ENCODE data around the gene QRSL1.
"Not testable (repeated sequence)": the region's sequence is repeated elsewhere in the genome, so short reads cannot be mapped to it uniquely, and the experiment has no call there.

Gene QRSL1

DNA sequence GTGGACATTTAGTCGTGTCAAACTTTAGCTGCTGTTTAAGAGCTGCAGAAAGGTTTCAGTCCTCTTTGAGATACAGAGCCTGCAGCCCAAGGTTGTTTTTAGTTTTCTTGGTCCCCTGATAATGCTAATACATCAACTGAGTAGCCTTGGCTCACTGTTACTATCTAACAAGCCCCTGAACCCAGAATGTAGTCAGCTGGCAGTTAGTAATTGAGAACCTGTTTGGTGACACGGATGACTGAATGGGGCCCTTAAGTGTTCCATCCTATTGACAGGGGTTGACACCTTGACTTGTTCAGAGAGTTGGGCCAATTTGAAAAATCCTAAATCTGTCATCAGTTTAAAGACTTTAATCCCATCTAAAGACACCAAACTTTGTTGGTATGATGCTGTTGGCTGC is 2.9 kb upstream of the QRSL1 start:
- no peak for DNase-seq

DNA sequence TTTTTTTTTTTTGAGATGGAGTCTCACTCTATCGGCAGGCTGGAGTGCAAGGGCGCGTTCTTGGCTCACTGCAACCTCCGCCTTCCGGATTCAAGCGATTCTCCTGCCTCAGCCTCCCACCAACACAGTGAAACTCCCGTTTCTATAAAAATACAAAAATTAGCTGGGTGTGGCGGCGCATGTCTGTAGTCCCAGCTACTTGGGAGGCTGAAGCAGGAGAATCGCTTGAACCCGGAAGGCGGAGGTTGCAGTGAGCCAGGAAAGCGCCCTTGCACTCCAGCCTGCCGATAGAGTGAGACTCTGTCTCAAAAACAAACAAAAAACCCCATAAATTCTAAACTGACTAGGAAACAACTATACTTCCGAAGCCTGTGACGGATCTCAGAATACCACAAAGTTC is 1.6 kb upstream of the QRSL1 start:
- not testable (repeated sequence) for DNase-seq

DNA sequence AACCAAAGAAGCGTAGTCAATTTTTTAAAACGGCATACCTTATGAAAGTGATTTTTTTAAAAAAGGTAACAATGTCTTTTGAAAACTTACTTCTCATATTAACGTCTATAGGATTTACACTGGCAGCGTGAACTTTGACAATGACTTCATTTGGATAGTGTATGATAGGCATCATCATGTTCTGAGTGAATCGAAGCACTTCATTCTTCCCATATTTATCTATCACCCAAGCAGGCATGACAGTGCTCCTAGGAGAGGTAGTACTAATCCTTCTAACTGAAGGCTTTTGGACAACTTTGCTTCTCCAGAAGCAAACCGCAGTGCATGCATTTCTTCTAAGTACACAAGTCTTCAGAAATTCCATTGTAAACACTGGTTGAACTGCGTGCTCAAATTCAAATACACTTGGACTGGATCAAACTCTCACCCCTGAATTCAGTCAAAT is 698 bp upstream of the QRSL1 start:
- no peak for DNase-seq

DNA sequence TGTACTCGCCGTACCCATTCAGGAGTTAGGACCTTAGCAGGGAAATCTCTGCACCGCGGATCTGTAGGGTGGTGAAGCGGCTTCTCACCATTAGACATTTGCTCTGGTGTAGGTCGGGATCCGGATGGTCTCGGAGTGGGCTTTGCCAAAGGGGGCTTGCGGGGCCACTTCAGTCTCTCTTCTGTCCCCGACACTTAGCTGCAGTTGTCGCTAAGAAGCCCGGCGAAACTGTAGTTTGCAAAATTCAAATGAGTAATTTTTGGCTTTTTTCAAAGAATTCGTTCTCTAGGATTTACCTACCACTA is 433 bp downstream of the QRSL1 start:
- DNase-seq, result no peak

DNA sequence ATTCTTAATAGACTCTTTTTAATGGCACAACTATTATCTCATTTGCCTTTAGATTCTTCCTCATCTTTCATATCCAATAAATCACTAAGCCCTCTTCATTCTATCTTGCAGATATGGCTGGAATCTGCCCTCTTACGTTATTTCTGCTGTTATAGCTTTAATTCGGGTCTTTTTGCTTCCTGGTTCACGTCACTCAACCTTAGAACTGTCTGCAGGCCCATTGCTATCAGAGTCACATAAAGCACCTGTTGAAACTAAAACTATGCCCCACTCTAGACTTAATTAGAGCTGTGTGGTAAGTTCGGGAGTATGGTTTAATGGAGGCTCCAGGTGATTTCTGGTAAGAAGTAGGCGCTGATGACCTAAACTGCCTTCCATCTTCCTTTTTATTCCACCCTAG is 988 bp downstream of the QRSL1 start:
- DNase-seq, result no peak

DNA sequence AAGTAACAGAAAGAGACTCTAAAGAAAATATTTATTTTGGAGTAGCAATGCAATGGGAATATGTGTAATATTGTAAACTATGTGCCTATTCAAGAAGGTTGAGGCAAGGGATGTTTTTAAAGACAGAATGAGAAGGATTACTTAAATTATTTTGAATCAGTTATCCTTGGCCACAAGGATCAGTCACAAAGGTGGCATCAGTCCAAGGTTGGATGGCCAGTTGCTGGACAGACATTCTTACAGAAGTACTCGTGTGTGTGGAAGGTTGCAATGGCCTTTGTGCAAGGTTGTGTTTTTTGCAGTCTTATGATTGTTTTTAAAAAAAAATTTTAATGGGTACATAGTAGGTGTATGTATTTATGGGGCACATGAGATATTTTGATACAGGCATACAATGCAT is 2.0 kb downstream of the QRSL1 start:
- DNase-seq, result no peak

DNA sequence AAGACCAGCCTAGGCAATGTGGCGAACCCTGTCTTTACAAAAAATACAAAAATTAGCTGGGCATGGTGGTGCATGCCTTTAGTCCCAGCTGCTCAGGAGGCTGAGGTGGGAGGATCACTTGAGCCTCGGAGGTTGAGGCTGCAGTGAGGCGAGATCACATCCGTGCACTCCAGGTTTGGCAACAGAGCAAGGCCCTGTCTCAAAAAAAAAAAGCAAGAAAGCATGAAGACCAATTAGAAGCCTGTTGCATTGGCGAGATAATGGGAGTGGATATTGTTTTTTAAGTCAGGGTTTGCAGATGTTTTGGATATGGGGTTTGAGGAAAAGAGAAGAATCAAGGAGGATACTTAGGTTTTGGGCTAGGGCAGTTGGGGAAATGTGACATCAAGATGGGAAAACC is 5.2 kb downstream of the QRSL1 start:
- DNase-seq, result no peak

DNA sequence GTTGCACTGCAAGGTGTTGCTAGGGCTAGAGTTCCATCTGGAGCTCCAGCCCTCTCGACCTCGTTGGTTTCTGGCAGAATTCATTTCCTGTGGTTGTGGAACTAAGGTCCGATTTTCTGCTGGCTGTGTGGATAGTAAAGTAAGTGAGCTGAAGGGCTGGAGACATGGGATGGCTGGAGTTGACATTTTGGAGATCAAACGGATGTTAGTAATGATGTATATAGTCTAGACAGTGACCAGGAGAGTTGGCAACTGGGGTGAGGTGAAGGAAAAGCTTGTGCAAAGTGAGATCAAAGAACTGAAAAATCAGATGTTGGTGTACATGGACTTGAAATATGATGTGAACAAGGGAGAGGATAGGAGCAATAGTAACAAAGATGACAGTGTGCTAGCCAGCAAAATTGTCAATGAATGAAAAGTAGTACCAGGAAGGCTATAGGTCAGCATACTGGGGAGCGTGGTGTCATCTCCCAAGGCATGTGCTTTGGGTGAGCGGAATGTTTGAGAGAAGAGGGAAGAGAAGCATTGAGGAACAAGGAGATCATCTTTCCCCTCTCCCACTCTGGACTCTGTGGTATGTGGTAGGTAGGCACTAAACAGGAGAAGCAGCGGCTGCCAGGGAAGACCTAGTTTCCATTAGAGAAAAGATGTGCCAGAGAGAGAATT is 7.8 kb downstream of the QRSL1 start:
- no peak for DNase-seq

DNA sequence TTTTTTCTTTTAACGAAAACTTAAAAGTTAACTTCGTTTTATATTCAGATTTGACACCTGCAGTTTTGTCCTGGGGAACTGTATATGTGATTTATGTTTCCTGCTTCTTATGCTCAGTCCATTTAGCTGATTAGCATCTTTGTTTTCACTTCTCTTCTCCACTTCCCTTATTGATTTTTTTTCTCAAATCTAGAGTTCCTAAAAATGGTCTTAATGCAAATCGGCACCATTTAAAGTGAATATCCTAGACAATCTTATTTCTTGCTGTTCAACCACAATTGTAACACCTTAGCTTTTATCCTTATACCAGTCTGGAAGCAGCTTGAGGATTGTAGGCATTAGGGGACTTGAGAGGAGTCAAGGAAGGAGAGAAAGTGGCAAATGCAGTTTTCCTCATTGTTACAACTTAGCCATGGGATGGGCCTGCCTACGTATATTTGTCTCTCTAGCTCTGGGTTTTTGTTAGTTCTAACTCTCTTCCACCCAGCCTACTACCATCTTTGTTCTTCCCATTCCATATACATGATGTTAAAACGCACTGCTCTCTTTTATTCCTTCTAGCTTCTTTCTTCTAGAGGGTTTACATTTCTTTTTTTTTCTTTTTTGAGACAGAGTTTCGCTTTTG is 8.5 kb downstream of the QRSL1 start:
- no peak for DNase-seq

DNA sequence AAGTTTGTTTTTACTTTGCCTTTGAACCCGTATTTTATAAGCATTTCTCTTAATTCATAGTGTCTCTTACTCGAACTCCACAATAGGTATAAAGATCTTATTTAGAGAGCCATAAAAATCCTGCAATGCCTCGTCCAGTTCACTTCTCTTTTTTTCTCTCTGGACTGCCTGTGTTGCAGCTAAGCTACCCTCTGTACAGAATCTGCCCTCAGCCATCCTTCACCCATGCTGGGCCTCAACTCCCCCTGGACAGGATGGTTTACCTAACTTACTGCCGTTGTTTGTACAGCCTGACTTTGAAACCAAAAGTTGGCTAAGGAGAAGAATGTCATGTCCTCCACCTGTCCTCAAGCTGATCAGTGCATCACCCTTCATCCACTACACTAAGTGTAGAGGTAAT is 10.4 kb downstream of the QRSL1 start:
- DNase-seq, result no peak

DNA sequence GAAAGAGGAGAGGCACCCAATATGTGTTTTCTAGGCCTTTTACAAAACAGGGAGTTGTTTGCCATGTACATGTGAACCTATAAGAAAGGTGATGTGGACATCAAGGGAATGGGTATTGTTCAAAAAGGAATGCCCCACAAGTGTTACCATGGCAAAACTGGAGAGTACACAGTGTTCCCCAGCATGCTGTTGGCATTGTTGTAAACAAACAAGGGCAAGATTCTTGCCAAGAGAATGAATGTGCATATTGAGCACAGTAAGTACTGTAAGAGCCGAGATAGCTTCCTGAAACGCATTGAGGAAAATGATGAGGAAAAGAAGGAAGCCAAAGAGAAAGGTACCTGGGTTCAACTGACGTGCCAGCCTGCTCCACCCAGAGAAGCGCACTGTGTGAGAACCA is 13.1 kb downstream of the QRSL1 start:
- DNase-seq, result no peak

DNA sequence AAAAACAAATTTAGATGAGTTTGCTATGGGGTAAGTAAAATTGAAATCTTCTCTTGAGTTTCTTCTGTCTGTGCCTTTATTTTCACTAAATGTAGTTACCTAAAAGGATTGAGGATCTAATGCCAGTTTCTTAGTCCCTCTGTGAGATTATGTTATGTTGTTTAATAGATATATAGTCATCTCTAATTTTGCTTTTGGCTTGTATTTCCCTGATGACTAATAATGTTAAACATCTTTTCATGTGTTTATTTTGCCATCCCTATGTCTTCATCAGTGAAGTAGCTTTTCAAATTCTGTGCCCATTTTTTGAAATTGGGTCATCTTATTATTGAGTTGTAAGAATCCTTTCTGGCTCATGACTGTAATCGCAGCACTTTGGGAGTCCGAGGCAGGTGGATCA is 13.7 kb downstream of the QRSL1 start:
- DNase-seq, result no peak

DNA sequence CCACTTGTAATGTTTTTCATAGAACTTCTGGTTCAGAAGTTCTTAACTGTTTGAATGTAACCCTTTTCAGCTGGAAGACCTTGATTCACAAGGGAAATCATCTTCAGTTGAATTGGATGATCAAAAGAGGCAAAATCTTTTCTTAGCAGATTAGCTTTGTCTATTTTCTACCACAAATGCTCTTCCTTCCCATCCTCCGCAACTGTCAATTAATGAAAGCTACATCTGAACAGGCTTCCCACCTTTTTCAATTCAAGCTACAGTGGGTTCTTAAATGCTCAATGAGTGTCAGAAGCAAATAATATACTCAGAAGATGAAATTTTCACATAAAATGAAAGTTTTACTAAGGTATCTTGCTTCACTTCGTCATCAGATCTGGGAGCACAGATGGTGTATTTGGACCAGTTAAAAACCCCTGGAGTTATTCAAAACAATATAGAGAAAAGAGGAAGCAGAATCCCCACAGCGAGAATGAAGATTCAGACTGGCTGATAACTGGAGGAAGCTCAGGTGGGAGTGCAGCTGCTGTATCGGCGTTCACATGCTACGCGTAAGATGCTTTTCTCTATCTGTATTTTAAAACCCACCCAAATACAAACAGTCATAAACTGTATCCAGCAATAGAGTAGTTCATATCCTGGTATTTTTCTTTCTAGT is 19.4 kb downstream of the QRSL1 start:
- DNase-seq, result peak; percentile 35

DNA sequence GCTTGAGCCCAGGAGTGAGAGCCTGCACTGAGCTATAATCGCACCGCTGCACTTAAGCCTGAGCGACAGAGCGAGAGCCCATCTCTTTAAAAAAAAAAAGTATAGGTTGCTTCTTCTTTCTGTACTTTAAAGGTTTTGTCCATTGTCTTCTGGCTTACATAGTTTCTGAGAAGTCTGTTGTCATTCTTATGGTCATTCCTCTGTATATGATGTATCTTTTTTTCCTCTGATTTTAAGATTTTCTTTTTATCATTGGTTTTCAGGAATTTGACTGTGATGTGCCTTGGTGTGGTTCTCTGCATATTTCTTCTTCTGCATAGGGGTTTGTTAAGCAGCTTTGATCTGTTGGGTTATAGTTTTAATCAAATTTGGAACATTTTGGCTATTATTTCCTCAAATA is 29.1 kb downstream of the QRSL1 start:
- DNase-seq, result no peak

DNA sequence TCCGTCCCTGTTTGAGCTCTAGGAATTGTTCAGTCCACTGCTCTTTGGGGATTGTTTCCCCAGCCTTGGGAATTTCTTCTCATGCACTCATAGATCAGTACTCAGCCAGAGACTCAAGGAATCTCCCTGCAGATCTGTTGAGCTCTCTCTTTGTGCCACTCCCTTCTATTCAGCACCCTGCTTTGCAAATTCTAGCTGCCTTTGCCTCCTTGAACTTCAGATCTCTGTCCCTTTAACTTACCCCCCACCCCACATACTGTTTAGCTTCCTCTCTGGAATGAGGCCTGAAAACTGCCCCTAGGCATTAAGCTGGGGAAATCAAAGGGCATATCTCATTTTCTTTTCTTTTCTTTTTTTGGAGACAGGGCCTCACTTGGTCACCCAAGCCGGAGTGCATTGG is 30.5 kb downstream of the QRSL1 start:
- no peak for DNase-seq

DNA sequence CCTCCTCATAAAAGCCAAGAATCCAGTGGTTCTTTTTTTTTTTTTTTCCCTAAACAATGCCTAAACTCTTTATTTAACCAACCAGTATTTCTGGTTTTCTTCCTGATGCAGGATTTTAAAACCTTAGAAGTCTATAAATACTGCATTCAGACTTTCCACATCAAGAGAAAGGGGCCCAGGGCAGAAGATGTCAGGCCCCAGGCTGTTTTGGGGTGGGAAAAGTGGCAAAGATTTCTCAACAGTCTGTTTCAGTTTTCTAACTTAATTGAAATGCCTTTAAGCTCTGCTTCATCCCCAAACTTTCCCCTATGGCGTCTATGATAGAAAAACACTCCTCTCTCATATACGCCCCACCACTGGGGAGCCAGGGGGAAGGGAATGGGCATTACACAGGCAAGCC is 33.1 kb downstream of the QRSL1 start:
- DNase-seq, result no peak

DNA sequence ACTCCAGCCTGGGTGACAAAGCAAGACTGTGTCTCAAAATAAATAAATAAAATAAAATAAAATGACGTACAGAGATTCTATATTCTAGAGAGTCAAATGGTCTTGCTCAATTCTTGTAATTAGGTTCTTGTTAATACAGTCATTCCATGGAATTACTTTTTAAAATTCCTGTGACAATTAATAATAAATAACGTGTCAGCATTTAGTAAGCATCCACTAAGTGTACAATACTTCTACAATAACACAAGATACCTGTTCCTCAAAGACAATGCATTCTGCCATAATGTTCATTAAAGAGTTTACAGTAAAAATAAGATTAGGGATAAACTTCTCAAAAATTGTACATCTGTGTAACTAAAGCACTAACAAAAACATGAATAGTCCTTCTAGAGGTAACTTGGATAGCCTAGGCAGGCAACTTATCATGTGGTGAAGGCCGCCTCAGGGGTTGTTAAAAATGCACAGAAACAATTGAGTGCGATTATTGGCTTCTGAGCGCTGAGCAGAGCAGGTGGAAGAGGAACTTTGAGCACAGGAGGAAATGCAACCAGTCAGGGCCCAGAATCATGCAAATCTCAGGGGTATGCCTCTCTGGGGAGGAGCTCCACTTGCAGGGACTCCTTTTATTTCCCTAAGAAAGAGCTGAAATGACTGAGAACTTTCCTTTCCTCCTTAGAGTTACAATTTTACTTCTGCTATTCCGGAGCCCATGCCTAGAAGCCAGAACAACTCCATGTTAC is 37.1 kb downstream of the QRSL1 start:
- DNase-seq, result peak; percentile 29

DNA sequence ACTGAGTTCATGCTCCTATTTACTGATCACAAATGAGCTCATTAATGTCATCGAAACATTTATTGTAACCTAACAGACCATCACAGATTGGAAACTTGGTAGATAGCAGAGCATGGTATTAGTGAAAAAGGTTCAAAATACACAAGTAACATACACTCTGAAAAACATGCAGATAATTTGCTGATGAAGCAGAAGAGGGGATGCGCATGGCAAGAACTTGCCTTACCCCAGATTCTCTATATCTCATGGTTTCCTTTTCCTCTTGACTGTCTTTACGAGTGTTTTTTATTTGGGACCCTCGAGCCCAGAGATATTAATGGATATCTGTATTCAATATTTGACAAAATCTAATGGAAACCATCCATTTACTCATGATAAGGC is 37.6 kb downstream of the QRSL1 start:
- no peak for DNase-seq

DNA sequence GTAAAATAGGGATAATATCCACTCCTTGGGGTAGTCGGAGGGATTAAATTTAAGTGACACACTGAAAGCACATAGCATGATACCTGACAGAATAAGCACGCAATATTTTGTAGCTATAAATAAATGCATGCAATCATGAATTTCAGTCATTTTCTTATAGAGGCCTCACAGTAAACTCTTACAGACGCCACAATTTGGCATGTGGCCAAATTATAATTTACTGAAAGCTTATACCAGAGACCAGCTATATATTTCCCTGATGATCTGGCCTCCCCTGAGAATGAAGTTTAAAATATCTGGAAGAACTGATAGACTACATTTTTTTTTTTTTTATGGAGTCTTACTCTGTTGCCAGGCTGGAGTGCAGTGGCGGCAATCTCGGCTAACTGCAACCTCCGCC is 40.9 kb downstream of the QRSL1 start:
- DNase-seq, result no peak

DNA sequence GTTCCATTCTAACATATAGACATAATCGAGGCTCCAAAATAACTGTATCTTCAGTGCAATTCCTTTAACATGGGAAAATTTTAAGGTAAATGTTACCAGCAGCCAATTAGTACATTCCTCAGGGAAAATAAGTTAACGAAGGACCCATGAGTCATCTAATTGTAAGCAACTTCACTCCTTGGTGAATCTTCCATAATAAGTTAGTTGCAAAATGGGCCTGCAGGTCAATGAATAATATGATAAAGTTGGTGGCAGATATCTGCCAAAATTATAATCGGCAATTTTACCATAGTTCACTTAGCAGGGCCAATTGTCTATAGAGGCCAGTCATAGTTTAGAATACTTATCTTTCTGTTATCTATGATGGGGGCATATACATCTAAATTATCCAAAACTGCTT is 42.3 kb downstream of the QRSL1 start:
- no peak for DNase-seq

DNA sequence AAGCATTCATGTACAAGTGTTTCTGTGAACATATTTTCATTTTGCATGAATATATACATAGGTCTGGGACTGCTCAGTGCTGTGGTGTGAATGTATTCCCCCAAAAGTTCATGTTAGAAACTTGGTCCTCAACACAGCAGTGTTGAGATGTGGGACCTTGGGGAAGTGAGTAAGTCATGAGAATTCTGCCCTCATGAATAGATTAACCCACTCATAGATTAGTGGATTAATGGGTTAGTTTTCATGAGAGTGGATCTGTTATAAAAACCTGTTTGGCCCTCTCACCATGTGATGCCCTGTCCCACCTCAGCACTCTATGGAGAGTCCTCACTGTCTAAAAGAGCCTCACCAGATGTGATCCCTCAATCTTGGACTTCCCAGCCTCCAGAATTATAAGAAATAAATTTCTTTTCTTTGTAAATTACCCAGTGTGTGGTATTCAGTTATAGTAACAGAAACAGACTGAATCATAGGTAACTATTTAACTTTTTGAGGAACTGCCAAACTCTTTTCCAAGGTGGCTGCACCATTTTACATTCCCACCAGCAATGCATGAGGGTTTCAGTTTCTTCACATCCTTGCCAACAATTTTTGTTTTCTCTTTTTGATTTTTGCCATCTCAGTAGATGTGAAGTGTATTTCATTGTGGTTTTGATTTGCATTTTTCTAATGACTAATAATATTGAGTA is 45.3 kb downstream of the QRSL1 start:
- DNase-seq, result no peak

DNA sequence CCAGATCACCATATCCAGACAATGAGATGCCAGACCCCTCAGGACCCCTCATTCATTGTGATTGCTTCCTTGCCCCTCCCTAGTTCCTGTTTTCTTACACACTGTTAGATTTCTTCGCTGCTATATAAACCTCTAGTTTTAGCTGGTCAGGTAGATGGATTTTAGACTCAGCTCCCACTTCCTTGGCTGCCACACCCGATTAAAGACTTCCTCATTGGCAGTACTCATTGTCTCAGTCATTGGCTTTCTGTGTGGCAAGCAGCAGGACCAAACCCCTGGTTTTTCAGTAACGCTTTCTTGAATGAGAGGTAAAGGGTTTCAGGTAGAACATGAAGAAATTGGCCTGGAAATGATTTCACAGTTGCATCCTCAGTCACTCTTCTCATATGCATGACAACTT is 47.9 kb downstream of the QRSL1 start:
- DNase-seq, result no peak

DNA sequence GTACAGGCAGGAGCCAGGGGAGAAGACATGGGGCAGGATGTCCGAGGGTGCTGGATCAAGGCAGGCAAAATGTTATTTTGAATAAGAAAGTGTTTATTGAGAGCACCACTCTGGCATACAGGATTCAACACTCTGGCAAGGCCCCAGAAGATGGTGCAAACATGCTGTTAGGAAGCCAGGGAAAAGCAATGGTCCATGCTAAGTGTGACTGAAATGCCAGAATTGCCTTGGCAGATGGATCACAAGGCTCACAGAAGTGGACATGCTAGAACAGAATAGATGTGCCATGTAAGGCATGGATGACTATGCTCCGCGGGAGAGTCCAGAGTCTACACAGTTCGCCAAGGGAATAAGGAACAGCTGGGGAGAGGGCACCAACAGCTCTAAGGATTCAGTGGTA is 54.6 kb downstream of the QRSL1 start:
- DNase-seq, result no peak

DNA sequence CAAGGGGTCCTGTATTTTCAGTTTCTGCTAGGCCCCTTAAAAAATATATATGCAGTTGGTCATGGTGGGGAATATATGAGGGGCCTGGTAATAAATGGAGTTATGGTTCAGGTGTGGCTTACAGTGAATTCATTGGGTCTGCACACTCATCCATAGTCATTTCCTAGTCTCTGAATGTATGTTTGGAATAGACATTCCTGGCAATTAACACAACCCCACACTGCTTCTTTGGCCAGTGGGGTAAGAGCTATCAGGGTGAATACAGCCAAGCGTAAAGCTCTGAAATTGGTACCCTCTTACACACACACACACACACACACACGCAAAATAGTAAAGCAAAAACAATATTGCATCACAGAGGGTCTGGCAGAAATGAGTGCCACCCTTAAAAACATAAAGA is 56.5 kb downstream of the QRSL1 start:
- DNase-seq, result no peak

Data from NCI-H146 (cell line).